ENCODE results near the gene PPP1R27.

The PPP1R27 gene

DNA sequence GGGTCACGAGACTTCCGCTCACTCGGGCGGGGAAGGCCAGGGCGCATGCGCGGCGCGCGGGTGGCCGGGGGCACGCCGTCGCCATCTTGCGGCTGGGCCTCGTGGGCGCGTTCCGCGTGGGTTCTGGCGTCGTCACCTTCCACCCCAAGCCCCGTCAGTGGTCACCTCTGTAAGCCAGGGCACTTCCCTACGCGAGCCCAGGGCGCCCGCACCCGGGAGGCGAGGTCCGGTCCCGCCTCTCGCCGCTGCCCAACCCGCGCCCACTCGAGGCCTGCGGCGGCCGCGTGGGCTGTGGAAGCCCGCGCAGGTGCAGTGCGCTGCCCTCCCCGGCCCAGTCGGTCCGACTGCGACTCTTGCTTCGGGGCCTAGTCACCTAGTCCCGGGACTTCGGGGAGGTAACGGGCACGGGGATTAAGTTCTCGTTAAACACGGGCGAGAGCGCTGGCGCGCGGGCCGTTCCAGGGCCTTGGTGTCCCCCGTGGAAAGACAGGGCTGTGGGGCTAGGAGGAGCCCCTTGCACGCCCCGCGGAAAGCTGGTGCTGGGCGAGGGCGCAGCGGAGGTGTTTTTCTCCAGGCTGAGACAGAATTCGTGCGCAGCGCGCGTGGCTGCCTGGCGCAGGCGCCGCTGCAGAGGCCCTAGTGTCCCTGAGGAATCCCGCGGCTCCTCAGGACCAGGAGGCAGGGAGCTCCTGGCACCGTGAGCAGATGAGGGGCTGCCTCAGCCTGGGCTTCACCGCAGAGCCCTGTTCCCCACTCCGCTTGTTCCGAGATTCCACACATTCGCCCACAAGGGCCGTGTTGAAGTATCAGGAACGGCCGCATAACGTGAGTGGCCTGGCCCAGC, 36.8 kb upstream of the PPP1R27 start:
- DNase-seq (ENCODE audit: low read depth), result peak; percentile 90
- TF ChIP-seq MYC (IDR thresholded peaks at IDR 0.05; ENCODE audit: low read depth, low read length), result peak; percentile 99
- TF ChIP-seq CTCF (IDR thresholded peaks at IDR 0.05; ENCODE audit: low read depth, low read length), result no peak
- TF ChIP-seq, protein P1, sequence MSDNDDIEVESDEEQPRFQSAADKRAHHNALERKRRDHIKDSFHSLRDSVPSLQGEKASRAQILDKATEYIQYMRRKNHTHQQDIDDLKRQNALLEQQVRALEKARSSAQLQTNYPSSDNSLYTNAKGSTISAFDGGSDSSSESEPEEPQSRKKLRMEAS (IDR thresholded peaks at IDR 0.05; ENCODE audit: low read depth, low read length), result peak; percentile 96
- peak; percentile 82 for TF ChIP-seq POLR2A (IDR thresholded peaks at IDR 0.05; ENCODE audit: extremely low read depth, insufficient read length)
- peak overlapping the region; percentile 77 for H3K4me3 ChIP-seq (ENCODE audit: low read depth, low read length)

GRCh38 chr17:81870981-81871386, 36.1 kb upstream of the PPP1R27 start, which contains the start of gene ARHGDIA:
ARHGDIA (minus strand) TSS chr17:81871337; CDS start chr17:81869930, 1,407 bp downstream.
- no peak for TF ChIP-seq POLR2A (IDR thresholded peaks at IDR 0.05; ENCODE audit: extremely low read depth, insufficient read length)
- TF ChIP-seq CTCF (IDR thresholded peaks at IDR 0.05; ENCODE audit: low read depth, low read length), result no peak
- TF ChIP-seq MYC (IDR thresholded peaks at IDR 0.05; ENCODE audit: low read depth, low read length), result no peak
- TF ChIP-seq, protein P1 (IDR thresholded peaks at IDR 0.05; ENCODE audit: low read depth, low read length), result no peak

GRCh38 chr17:81870131-81870980, 35.5 kb upstream of the PPP1R27 start:
- peak; percentile 58 for DNase-seq (ENCODE audit: low read depth)
- peak overlapping the region; percentile 88 for H3K4me3 ChIP-seq (ENCODE audit: low read depth, low read length)
- TF ChIP-seq MYC (IDR thresholded peaks at IDR 0.05; ENCODE audit: low read depth, low read length) (no peak), POLR2A (IDR thresholded peaks at IDR 0.05; ENCODE audit: extremely low read depth, insufficient read length) (no peak)
- TF ChIP-seq, protein P1 (IDR thresholded peaks at IDR 0.05; ENCODE audit: low read depth, low read length), result 0 out of 2 replicates have a peak, but pooled peaks have one; percentile 27

More at GRCh38 chr17:81870981-81871386, 36.1 kb upstream of the PPP1R27 start, which contains the start of gene ARHGDIA:
- DNase-seq (ENCODE audit: low read depth), result no peak
- H3K4me3 ChIP-seq (ENCODE audit: low read depth, low read length), result peak within 1 kb of the TSS; percentile 88

DNA sequence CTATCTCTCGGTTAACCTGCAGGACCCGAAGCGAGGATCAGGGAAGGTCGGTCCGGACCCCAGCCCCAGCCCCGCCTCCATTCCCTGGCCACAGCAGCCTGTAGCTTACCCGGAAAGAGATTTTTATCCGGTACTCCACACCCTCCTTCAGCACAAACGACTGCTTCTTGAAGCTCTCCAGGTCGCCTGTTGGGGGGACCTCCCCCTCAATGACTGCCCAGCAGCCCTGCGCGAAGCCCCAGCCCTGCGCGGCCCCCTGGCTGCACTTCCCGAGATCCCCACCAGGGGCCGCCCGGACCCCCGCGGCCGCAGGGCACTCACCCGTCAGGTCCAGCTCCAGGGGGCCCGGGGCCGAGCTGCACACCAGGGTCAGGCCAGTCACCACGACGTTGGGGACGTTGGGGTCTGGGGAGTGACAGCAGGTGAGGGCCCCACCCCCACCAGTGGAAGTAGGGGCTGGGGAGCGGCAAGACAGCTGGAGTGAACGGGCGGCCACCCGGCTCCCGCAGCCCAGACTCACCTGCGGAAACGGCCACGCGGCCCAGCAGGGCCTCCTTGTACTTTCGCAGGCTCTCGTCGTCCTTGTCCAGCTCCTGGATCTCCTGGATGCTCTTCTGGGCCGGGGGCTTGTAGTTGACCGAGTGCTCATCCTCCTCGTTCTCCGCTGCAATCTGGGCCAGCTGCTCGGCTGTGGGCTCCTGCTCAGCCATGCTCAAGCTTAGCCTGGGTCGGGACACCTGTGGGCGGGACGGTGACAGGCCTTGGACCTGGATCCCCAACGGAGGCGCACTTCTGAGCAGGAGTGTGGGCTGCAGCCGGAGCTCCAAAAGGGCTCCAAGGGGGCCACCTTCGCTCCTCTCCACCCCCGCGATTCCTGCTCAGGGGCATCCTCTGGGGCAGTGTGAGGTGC, 34.6 kb upstream of the PPP1R27 start:
- TF ChIP-seq, protein P1 (IDR thresholded peaks at IDR 0.05; ENCODE audit: low read depth, low read length), result no peak
- peak; percentile 59 for TF ChIP-seq CTCF (IDR thresholded peaks at IDR 0.05; ENCODE audit: low read depth, low read length)
- peak overlapping the region; percentile 88 for H3K4me3 ChIP-seq (ENCODE audit: low read depth, low read length)
- peak; percentile 48 for DNase-seq (ENCODE audit: low read depth)

DNA sequence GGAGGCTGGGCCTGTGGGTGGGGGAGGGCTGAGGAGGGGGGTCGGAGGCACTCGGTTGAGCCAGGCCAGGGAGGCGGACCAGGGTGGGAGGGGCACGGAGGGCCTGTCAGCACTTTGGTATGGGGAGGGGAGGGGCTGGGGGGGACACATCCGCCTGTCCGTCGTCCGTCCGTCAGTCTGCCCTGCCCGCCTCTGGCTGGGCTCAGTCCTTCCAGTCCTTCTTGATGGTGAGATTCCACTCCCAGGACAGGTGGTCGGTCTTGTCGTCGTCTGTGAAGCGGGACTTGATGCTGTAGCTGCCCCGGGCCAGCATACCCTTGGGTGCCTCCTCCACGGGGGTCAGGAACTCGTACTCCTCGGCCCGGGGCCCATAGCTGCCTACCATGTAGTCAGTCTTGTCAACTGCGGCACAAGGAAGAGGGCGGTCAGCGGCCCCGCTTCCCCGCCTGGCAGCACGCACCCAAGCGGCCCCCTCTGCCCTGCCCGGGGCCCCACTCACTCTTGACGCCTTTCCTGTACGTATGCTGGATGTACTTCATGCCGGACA, 33.9 kb upstream of the PPP1R27 start:
- peak; percentile 37 for DNase-seq (ENCODE audit: low read depth)
- no peak overlapping the region for H3K4me3 ChIP-seq (ENCODE audit: low read depth, low read length)

More for the DNA sequence above, 33.9 kb upstream of the PPP1R27 start:
- TF ChIP-seq CTCF (IDR thresholded peaks at IDR 0.05; ENCODE audit: low read depth, low read length) (no peak), POLR2A (IDR thresholded peaks at IDR 0.05; ENCODE audit: extremely low read depth, insufficient read length) (no peak)
- TF ChIP-seq, protein P1 (IDR thresholded peaks at IDR 0.05; ENCODE audit: low read depth, low read length), result no peak
